HG03378 (cell line): ENCODE measurements around the gene HAPLN2.
"Not testable (repeated sequence)": the region's sequence is repeated elsewhere in the genome, so short reads cannot be mapped to it uniquely, and the experiment has no call there.

Experiments used
- ATAC-seq: cut with Tn5 transposase; IDR thresholded peaks from one replicate; pipeline ENCODE4 v1.9.1; 2021; ENCODE audit warnings: mild to moderate bottlenecking, moderate library complexity; ENCODE audit not compliant: unreplicated experiment

Gene HAPLN2

DNA sequence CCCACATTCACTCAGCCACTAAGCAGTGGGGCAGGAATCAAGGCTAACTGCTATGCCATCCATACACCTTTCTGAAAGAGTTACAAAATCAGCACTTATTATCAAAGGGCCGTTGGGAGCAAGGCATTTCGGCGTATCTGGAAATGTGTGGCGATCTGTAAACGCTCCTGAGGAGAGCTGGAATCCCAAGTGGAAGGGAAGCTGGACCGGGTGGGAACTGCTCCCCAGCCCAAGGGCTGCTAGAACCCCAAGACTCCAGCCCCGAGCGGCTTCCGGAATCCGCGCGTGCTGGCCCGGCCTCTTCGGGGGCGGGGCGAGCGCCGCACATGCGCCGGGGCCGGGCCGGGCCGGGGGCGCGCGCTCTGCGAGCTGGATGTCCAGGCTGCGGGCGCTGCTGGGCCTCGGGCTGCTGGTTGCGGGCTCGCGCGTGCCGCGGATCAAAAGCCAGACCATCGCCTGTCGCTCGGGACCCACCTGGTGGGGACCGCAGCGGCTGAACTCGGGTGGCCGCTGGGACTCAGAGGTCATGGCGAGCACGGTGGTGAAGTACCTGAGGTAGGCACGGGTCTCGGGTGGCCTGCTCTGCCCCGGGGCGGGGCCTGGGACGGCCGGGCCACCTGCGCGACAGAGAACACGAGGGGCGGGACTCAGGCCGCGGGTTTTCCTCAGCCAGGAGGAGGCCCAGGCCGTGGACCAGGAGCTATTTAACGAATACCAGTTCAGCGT is 27.6 kb upstream of the HAPLN2 start, which contains the start of gene NAXE:
Gene NAXE, plus strand, starts transcription at position 345 of the 726 bp plus-strand sequence. Its CDS starts 29 bp downstream, at position 374.
- ATAC-seq = no peak

DNA sequence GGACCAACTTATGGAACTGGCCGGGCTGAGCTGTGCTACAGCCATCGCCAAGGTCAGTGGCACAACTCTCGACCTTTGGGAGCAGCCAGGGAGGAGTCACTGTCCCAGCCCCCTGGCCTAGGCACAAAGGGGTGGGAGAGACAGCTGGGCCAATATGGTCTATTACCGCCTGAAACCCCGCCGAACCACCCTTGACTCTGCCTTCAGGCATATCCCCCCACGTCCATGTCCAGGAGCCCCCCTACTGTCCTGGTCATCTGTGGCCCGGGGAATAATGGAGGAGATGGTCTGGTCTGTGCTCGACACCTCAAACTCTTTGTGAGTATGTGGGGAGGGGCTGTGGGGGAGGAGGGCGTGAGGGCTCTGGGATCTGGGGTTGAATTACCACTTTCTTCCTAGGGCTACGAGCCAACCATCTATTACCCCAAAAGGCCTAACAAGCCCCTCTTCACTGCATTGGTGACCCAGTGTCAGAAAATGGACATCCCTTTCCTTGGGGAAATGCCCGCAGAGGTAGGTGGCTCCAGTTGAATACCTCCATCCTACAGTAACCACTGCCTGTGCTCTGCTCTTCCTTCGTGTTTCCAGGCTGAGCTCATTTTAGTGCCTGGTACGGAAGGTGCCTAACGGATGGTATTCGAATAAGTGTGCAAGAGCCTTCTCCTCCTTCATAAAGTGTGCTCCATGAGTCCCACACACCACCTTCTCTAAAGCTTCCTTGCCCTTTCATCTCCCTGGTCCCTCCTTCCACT is 26.9 kb upstream of the HAPLN2 start:
- ATAC-seq = no peak

- ATAC-seq = no peak
Measured at GRCh38 chr1:156592910-156593660, 26.1 kb upstream of the HAPLN2 start.

GRCh38 chr1:156593661-156593989 is 25.6 kb upstream of the HAPLN2 start:
- no peak for ATAC-seq

DNA sequence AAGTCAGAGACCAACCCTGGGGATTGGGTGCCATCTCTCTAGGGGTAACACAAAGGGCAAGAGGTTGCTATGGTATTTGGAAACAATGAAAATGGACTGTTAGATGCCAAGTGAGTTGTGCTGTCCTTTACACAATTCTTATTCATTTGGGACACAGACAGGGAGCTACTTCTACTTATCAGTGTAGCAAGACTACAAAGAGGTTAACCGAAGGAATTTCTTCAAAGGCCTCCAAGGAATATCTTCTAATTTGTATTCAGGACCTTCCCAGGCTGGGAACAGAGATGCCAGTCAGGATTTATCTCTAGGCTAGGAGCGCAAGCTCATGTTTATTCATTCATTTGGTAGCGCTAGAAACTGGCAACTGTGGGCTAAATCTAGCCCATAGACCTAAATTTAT is 25.0 kb upstream of the HAPLN2 start:
- ATAC-seq = no peak

GRCh38 chr1:156595016-156595415 is 24.2 kb upstream of the HAPLN2 start:
- ATAC-seq = no peak

- ATAC-seq = no peak
Measured at GRCh38 chr1:156596426-156596825, 22.8 kb upstream of the HAPLN2 start.

- no peak for ATAC-seq
Measured at GRCh38 chr1:156598125-156598524, 21.1 kb upstream of the HAPLN2 start.

DNA sequence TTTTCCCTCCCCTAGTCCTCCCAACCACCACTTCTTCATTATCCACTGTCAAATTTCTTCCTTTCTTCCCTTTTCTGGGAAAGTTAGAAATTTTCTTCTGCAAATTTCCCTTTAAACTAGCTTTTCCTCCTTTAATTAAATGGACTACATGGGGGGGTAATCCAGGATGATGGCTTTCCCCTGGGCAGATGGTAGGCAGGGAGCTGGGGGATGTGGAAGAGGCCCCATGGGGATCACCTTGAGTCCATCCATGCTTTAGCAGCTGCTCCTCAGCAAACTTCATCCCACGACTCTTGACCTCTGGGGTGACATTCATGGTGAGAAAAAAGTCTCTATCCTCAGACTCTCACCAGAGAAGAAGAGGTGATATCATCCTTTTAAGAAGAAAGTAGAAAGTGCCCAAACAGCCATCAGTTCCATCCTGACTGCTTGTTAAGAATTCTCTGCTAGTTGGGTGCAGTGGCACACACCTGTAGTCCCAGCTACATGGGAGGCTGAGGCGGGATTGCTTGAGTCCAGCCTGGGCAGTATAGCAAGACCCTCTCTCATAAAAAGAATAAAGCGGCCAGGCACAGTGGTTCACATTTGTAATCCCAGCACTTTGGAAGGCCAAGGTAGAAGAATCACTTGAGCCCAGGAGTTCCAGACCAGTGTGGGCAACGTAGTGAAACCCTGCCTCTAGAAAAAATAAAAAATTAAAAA is 20.3 kb upstream of the HAPLN2 start:
- ATAC-seq = no peak

DNA sequence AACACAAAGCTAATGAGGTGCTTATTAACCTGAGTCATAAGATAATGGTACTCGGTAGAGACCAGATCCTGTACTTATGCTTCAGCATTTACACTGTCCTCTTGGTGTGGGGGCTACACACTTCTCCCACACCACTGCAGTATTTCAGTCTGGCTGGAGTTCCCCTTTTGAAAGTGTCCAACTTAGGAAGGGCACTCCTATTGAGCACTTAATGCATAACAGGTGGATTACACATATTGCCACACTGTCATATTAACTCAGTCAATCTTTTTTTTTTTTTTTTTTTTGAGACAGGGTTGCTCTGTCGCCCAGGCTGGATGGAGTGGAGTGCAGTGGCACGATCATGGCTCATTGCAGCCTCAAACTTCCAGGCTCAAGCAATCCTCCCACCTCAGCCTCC is 19.4 kb upstream of the HAPLN2 start:
- ATAC-seq = peak; percentile 50

DNA sequence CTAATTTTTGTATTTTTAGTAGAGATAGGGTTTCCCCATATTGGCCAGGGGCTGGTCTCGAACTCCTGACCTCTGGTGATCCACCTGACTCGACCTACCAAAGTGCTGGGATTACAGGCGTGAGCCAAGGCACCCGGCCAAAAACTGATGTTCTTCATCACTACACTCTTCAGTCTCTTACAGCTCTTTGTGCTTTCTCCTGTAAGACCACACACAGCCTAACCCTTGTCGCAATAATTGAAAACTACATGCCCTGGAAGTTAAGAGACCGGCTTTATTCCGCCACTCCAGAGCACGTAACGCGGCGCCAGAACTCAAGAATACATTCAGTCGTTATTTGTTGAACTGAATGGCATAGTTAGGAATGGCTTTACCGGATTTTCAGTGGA is 18.5 kb upstream of the HAPLN2 start:
- no peak for ATAC-seq

GRCh38 chr1:156601122-156601830 is 17.9 kb upstream of the HAPLN2 start, which contains the start of gene GPATCH4:
Gene GPATCH4, minus strand, starts transcription at chr1:156601479.
- no peak for ATAC-seq

DNA sequence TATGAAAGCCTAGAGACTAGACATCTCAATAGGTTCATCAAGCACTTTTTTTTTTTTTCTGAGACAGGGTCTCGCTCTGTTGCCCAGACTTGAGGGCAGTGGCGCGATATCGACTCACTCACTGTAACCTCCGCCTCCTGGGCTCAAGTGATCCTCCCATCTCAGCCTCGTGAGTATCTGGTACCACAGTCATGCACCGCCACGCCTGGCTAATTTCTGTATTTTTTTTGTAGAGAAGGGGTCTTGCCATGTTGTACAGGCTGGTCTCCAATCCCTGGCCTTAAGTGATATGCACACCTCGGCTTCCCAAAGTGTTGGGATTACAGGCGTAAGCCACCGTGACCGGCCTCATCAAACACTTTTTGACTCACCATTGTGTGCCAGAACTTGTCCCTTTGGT is 17.3 kb upstream of the HAPLN2 start:
- no peak for ATAC-seq

GRCh38 chr1:156602557-156602993 is 16.6 kb upstream of the HAPLN2 start:
- no peak for ATAC-seq

GRCh38 chr1:156607344-156607743 is 11.9 kb upstream of the HAPLN2 start:
- not testable (repeated sequence) for ATAC-seq

DNA sequence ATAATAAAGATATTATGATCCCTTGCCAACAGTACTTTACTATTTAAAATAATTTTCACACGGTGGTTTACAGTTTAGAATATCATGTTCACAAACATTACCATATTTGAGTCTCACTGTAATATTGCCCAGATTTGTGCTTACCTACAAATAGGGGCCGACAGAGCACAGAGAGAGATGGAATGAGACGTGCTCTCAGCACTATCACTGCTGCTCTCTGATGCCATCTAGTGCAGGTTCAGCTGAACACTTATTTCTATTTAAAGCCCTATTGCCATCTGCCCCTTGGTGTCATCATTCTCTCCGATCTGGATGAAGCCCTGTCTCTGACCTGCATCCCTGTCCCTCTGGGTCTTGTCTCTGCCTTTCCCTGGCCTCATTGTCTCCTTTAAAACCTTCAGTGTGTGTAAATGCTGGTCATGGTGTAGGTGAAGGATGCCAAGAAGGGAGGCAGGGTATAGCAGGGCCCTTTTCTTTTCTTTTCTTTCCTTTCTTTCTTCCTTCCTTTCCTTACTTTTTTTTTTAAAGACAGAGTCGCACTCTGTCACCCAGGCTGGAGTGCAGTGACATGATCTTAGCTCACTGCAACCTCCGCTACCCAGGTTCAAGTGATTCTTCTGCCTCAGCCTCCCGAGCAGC is 11.1 kb upstream of the HAPLN2 start:
- no peak for ATAC-seq

GRCh38 chr1:156608981-156609380 is 10.2 kb upstream of the HAPLN2 start:
- no peak for ATAC-seq

- not testable (repeated sequence) for ATAC-seq
Measured at GRCh38 chr1:156610072-156610471, 9.1 kb upstream of the HAPLN2 start.

GRCh38 chr1:156612666-156613065 is 6.5 kb upstream of the HAPLN2 start:
- no peak for ATAC-seq

GRCh38 chr1:156615946-156616345 is 3.3 kb upstream of the HAPLN2 start:
- no peak for ATAC-seq
